NT2/D1 (cell line): ENCODE data around the gene TSN.
"Not testable (repeated sequence)": the region's sequence is repeated elsewhere in the genome, so short reads cannot be mapped to it uniquely, and the experiment has no call there.

Experiments used
- DNase-seq: peaks from one replicate; pipeline ENCODE4 v3.0.0-alpha.2; 2011; ENCODE audit warnings: low read depth, low spot score
- H3K27me3 ChIP-seq: 2 replicates; pipeline ENCODE4 v1.6.0; 2011; ENCODE audit warnings: mild to moderate bottlenecking; ENCODE audit not compliant: insufficient read length, insufficient read depth
- H3K36me3 ChIP-seq: 2 replicates; pipeline ENCODE4 v1.6.1; 2011; ENCODE audit warnings: mild to moderate bottlenecking, low read length, mixed read lengths; ENCODE audit not compliant: insufficient read depth, insufficient read length
- H3K4me1 ChIP-seq: 2 replicates; pipeline ENCODE4 v1.5.1; 2011; ENCODE audit not compliant: insufficient read depth, insufficient read length
- H3K4me3 ChIP-seq: 2 replicates; pipeline ENCODE4 v1.5.1; 2011; ENCODE audit warnings: low read depth; ENCODE audit not compliant: insufficient read length
- H3K9ac ChIP-seq: 2 replicates; pipeline ENCODE4 v1.6.0; 2011; ENCODE audit warnings: low read depth; ENCODE audit not compliant: insufficient read length
- H3K9me3 ChIP-seq: 2 replicates; pipeline ENCODE4 v1.5.1; 2011; ENCODE audit warnings: mild to moderate bottlenecking, low read length; ENCODE audit not compliant: insufficient read depth
- SUZ12 ChIP-seq: IDR thresholded peaks from 2 replicates; pipeline ENCODE4 v1.6.1; 2011; ENCODE audit not compliant: insufficient read length, insufficient read depth; ENCODE audit errors: extremely low read depth
- YY1 ChIP-seq: IDR thresholded peaks from 2 replicates; pipeline ENCODE4 v1.6.1; 2011; ENCODE audit not compliant: insufficient read length, insufficient read depth
- ZNF274 ChIP-seq: IDR thresholded peaks from 2 replicates; pipeline ENCODE4 v1.6.1; 2011; ENCODE audit warnings: mild to moderate bottlenecking, low read depth, low read length

TSN gene

DNA sequence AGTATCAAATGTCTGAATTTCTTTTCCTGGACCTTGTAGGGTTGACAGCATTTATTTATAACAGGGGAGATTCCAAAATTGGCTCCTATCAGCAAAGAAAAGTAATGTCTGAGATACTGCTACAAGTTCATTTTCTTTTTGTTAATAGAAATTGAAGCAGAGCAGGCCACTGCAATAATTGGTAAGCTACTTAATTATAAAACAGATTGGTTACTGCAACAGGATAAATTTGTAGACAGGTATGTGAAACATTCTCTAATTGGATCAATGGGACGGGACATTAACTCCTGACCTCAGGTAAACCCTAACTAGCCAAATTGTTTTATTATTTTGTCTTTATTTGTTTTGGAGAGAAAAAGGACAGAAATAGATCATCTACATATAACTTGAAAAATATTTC, 39.3 kb upstream of the TSN start:
- Histone ChIP-seq H3K27me3 (no peaks in the 10 kb centered on the region), H3K4me1 (no peaks in the 10 kb centered on the region), H3K4me3 (no peak overlapping the region), H3K36me3 (no peaks in the 10 kb centered on the region), H3K9ac (no peak overlapping the region), H3K9me3 (no peaks in the 10 kb centered on the region)
- no peak for TF ChIP-seq ZNF274
- TF ChIP-seq YY1: no peak
- no peak for TF ChIP-seq SUZ12
- no peak for DNase-seq

DNA sequence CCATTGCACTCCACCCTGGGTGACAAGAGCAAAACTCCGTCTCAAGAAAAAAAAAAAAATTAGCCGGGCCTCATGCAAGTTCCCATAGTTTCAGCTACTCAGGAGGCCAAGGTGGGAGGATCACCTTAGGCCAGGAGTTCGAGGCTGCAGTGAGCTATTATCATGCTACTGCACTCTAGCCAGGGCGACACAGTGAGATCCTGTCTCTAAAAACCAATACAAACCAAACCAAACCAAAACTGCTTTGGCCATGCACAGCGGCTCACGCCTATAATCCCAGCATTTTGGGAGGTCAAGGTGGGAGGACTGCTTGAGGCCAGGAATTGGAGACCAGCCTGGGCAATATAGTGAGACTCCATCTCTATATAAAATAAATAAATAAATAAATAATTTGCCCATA, 37.9 kb upstream of the TSN start:
- no peak overlapping the region for H3K4me3 ChIP-seq
- no peaks in the 10 kb centered on the region for H3K9me3 ChIP-seq
- no peaks in the 10 kb centered on the region for H3K27me3 ChIP-seq
- no peak for DNase-seq
- no peaks in the 10 kb centered on the region for H3K4me1 ChIP-seq
- no peak for TF ChIP-seq YY1
- no peak for TF ChIP-seq ZNF274
- TF ChIP-seq SUZ12: no peak
- H3K36me3 ChIP-seq: no peaks in the 10 kb centered on the region
- no peak overlapping the region for H3K9ac ChIP-seq

DNA sequence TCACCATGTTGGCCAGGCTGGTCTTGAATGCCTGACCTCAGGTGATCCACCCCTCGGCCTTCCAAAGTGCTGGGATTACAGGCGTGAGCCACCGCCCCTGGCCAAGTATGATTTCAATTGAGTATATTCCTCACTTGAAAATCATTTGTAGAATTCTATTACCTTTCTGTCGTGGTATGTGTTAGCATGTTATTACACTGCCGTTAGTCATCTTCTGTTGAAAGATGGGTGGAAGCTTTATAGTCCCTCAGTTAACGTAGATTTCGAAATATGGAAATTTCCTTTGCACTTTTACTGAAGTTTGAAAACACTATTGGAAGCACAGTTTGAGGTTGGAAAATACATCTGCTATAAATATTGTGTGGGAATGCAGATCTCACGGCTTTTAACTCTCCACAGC, 33.5 kb upstream of the TSN start:
- Histone ChIP-seq H3K9ac (no peak overlapping the region), H3K36me3 (peaks cover 21% of the 10 kb centered on the region), H3K4me3 (no peak overlapping the region), H3K27me3 (no peaks in the 10 kb centered on the region), H3K4me1 (no peaks in the 10 kb centered on the region), H3K9me3 (no peaks in the 10 kb centered on the region)
- TF ChIP-seq SUZ12 (no peak), ZNF274 (no peak), YY1 (no peak)
- no peak for DNase-seq

- H3K36me3 ChIP-seq: peaks cover 26% of the 10 kb centered on the region
- H3K4me3 ChIP-seq: no peak overlapping the region
- H3K9me3 ChIP-seq: no peaks in the 10 kb centered on the region
- TF ChIP-seq SUZ12 (no peak), YY1 (no peak), ZNF274 (no peak)
- H3K9ac ChIP-seq: no peak overlapping the region
- DNase-seq: no peak
- H3K27me3 ChIP-seq: no peaks in the 10 kb centered on the region
- H3K4me1 ChIP-seq: no peaks in the 10 kb centered on the region
These were observed 33.0 kb upstream of the TSN start for GRCh38 chr2:121722479-121722878.

GRCh38 chr2:121723316-121723715, 32.1 kb upstream of the TSN start:
- H3K4me3 ChIP-seq: no peak overlapping the region
- TF ChIP-seq YY1: no peak
- TF ChIP-seq ZNF274: no peak
- no peak for TF ChIP-seq SUZ12
- no peaks in the 10 kb centered on the region for H3K27me3 ChIP-seq
- no peak overlapping the region for H3K9ac ChIP-seq
- H3K9me3 ChIP-seq: no peaks in the 10 kb centered on the region
- no peaks in the 10 kb centered on the region for H3K4me1 ChIP-seq
- peaks cover 34% of the 10 kb centered on the region for H3K36me3 ChIP-seq
- no peak for DNase-seq

DNA sequence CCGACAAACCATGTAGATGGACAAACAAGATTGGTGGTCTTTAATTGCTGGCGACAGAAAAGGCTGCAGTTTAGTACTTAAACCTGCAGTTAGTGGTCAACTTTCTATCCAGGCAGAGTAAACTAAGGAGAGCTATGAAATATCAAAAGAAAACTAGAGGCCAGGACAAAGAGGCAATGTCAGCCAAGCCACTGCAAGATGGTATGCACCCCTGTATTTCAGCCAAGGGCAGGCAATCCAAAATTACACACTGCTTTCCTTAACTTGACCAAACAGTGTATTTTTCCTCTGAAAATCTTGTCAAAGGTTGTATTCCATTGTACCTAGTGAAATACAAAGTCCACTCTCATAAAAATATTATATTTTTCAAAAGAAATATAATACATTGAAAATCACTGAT, 28.1 kb upstream of the TSN start:
- DNase-seq: no peak
- no peaks in the 10 kb centered on the region for H3K9me3 ChIP-seq
- peaks cover 71% of the 10 kb centered on the region for H3K36me3 ChIP-seq
- H3K4me3 ChIP-seq: no peak overlapping the region
- no peak for TF ChIP-seq SUZ12
- TF ChIP-seq ZNF274: no peak
- TF ChIP-seq YY1: no peak
- H3K27me3 ChIP-seq: no peaks in the 10 kb centered on the region
- H3K4me1 ChIP-seq: no peaks in the 10 kb centered on the region
- H3K9ac ChIP-seq: no peak overlapping the region

GRCh38 chr2:121727950-121728349, 27.5 kb upstream of the TSN start:
- Histone ChIP-seq H3K9me3 (no peaks in the 10 kb centered on the region), H3K36me3 (peaks cover 76% of the 10 kb centered on the region), H3K4me1 (no peaks in the 10 kb centered on the region), H3K9ac (no peak overlapping the region), H3K27me3 (no peaks in the 10 kb centered on the region), H3K4me3 (no peak overlapping the region)
- no peak for DNase-seq
- no peak for TF ChIP-seq YY1
- no peak for TF ChIP-seq SUZ12
- no peak for TF ChIP-seq ZNF274

DNA sequence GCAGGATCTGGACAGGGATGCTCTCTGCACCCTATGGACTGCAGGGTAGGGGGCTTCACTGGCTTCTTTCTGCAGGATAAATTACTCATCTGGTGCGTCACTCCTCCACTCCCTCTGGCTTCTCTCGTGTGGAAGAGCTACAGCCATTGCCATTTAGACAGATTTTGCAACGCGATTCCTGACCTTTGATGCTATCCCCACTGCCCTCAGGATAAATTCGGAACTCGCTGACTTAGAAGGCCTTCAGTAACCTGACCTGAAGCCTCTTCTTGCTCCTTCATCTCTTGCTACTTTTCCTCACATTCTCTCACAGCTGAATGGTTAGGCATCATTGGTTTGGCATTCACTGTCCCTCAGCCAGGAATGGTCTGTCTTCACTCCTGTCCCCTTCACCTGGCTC, 24.1 kb upstream of the TSN start:
- Histone ChIP-seq H3K27me3 (no peaks in the 10 kb centered on the region), H3K4me3 (no peak overlapping the region), H3K36me3 (peaks cover 83% of the 10 kb centered on the region), H3K9me3 (no peaks in the 10 kb centered on the region), H3K4me1 (no peaks in the 10 kb centered on the region), H3K9ac (no peak overlapping the region)
- no peak for DNase-seq
- TF ChIP-seq YY1: no peak

DNA sequence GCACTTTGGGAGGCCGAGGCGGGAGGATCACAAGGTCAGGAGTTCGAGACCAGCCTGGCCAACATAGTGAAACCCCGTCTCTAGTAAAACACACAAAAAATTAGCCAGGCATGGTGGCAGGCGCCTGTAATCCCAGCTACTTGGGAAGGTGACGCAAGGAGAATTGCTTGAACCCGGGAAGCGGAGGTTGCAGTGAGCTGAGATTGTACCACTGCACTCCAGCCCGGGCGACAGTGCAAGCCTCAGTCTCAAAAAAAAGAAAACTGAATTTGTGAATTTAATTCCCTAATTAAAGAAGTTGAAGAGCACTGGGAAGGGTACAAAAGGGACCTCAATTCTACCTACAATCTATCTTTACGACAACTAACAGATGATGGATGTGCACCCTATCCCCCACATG, 20.9 kb upstream of the TSN start:
- not testable (repeated sequence) for H3K4me3 ChIP-seq, H3K27me3 ChIP-seq, H3K9ac ChIP-seq, H3K4me1 ChIP-seq, DNase-seq, H3K9me3 ChIP-seq
- H3K36me3 ChIP-seq: peaks cover 55% of the 10 kb centered on the region
